ENCODE data around the gene CYTH2. TPM values are rescaled to one million over a fixed set of nuclear protein-coding genes. Genes with fewer than 3 reads are reported as not detected.

The CYTH2 gene
- total RNA-seq = 57.3 and 76.9 TPM in 2 replicates

GRCh38 chr19:48469289-48469881 is at the start of gene CYTH2:
Gene CYTH2 (plus strand): TSS chr19:48469369. CDS start chr19:48469508, 139 bp downstream.

GRCh38 chr19:48445606-48446481 is 23.3 kb upstream of the CYTH2 start, which contains the start of gene GRWD1:
Gene GRWD1 (plus strand): TSS chr19:48445983. CDS start chr19:48446006, 23 bp downstream.

GRCh38 chr19:48455171-48455907 is 13.8 kb upstream of the CYTH2 start, which contains the start of gene KCNJ14:
Gene KCNJ14 (plus strand): TSS chr19:48455574. CDS start chr19:48461725, 6,151 bp downstream.

GRCh38 chr19:48511800-48512503 is 42.8 kb downstream of the CYTH2 start, which contains the start of gene LMTK3:
Gene LMTK3 (minus strand): TSS chr19:48511835. CDS start chr19:48511576, 259 bp downstream.

Other genes with a start within 250 kb of the CYTH2 start
- 9.1 and 16.1 TPM in 2 replicates for gene CARD8, start 213.5 kb upstream of the CYTH2 start, total RNA-seq
- 0.33 and 0.79 TPM in 2 replicates for gene ZNF114, start 199.3 kb upstream of the CYTH2 start, total RNA-seq
- 73.0 and 115 TPM in 2 replicates for gene EMP3, start 143.8 kb upstream of the CYTH2 start, total RNA-seq
- 7.0 and 11.0 TPM in 2 replicates for gene TMEM143, start 105.4 kb upstream of the CYTH2 start, total RNA-seq
- not detected in 2 replicates for gene SYNGR4, start 105.0 kb upstream of the CYTH2 start, total RNA-seq
- gene KDELR1, start 77.8 kb upstream of the CYTH2 start, total RNA-seq = 198 and 212 TPM in 2 replicates
- gene GRIN2D, start 75.7 kb upstream of the CYTH2 start, total RNA-seq = 1.8 and 3.9 TPM in 2 replicates
- 18.8 and 40.3 TPM in 2 replicates for gene GRWD1, start 23.4 kb upstream of the CYTH2 start, total RNA-seq
- 0.33 and 0.79 TPM in 2 replicates for gene KCNJ14, start 13.8 kb upstream of the CYTH2 start, total RNA-seq
- 2.1 and 2.7 TPM in 2 replicates for gene LMTK3, start 42.5 kb downstream of the CYTH2 start, total RNA-seq
- gene SULT2B1, start 82.8 kb downstream of the CYTH2 start, total RNA-seq = 0.54 and 0.79 TPM in 2 replicates
- not detected in 2 replicates for gene SPACA4, start 137.4 kb downstream of the CYTH2 start, total RNA-seq
- gene FAM83E, start 145.7 kb downstream of the CYTH2 start, total RNA-seq = 0.43 and 1.2 TPM in 2 replicates
- 1,714 and 1,895 TPM in 2 replicates for gene RPL18, start 149.8 kb downstream of the CYTH2 start, total RNA-seq
- 8.2 and 9.2 TPM in 2 replicates for gene SPHK2, start 150.1 kb downstream of the CYTH2 start, total RNA-seq
- 2.1 and 5.5 TPM in 2 replicates for gene DBP, start 168.0 kb downstream of the CYTH2 start, total RNA-seq
- gene CA11, start 176.8 kb downstream of the CYTH2 start, total RNA-seq = 0.11 and 5.9 TPM in 2 replicates
- 0.11 and 0.39 TPM in 2 replicates for gene NTN5, start 203.6 kb downstream of the CYTH2 start, total RNA-seq
- under 0.01 TPM in 1 of 2 replicates, not detected in the other for gene FUT2, start 226.6 kb downstream of the CYTH2 start, total RNA-seq

Data from placental epithelial cell (primary cell).